H1 (cell line): Measurements from ENCODE around the gene KIF26A.

Experiments
- CTCF ChIP-seq, 3 experiments: IDR thresholded peaks; 1 replicate in 2 of 3; 2 replicates in 1 of 3; pipeline versions ENCODE4 v1.5.1 to v1.6.1; 2011; ENCODE audit warnings: low read length in 3 of 3, mild to moderate bottlenecking in 3 of 3, inconsistent platforms in 2 of 3, low read depth in 1 of 3, moderate library complexity in 1 of 3; ENCODE audit not compliant: insufficient read depth in 1 of 3; ENCODE audit errors: control extremely low read depth in 1 of 3
- EP300 ChIP-seq, 2 experiments: IDR thresholded peaks; 1 replicate in 1 of 2; 2 replicates in 1 of 2; pipeline ENCODE4 v1.6.1; 2011 to 2012; ENCODE audit warnings: low read depth in 2 of 2, low read length in 2 of 2, mild to moderate bottlenecking in 2 of 2, borderline replicate concordance in 1 of 2, inconsistent platforms in 1 of 2, moderate library complexity in 1 of 2
- EZH2 ChIP-seq: fragments of 200-600 bp; sonication (generic); IDR thresholded peaks from 2 replicates; pipeline ENCODE4 v1.7.1; 2012; ENCODE audit warnings: low read depth, mild to moderate bottlenecking, moderate library complexity, low read length, inconsistent platforms; ENCODE audit not compliant: severe bottlenecking
- POLR2A ChIP-seq, 2 experiments: IDR thresholded peaks; 1 replicate in 1 of 2; 2 replicates in 1 of 2; pipeline ENCODE4 v1.6.1; 2011; ENCODE audit warnings: low read depth in 2 of 2, low read length in 2 of 2, mild to moderate bottlenecking in 2 of 2; ENCODE audit errors: control extremely low read depth in 1 of 2

- TF ChIP-seq EZH2 (no peak), CTCF (IDR thresholded peaks at IDR 0.05; ENCODE audit: control extremely low read depth in 1 of 3, insufficient read depth in 1 of 3, low read depth in 1 of 3, low read length in 3 of 3) (no peak), POLR2A (IDR thresholded peaks at IDR 0.05; ENCODE audit: control extremely low read depth in 1 of 2, low read depth in 2 of 2, low read length in 2 of 2) (no peak), EP300 (IDR thresholded peaks at IDR 0.05; ENCODE audit: borderline replicate concordance in 1 of 2, low read depth in 2 of 2, low read length in 2 of 2) (no peak)
Measured at GRCh38 chr14:104172880-104173279, 34.5 kb downstream of the KIF26A start.
